ENCODE data around the gene HOGA1.
A peak's percentile ranks its signal among the peaks of the same experiment; 100 is the strongest.

The HOGA1 gene

GRCh38 chr10:97584060-97584797, at the start of gene HOGA1:
Gene HOGA1 (plus strand): TSS chr10:97584389. CDS start chr10:97584704, 315 bp downstream.
- FAIRE-seq (peak; percentile 79), DNase-seq (ENCODE audit: extremely low spot score, insufficient read length, low read depth) (peak; percentile 59)

- FAIRE-seq (peak; percentile 64), DNase-seq (ENCODE audit: extremely low spot score, insufficient read length, low read depth) (peak; percentile 30)
Observed at GRCh38 chr10:97534746-97535367, 49.3 kb upstream of the HOGA1 start.

GRCh38 chr10:97537186-97537869, 46.9 kb upstream of the HOGA1 start:
- FAIRE-seq: no peak
- DNase-seq (ENCODE audit: extremely low spot score, insufficient read length, low read depth): no peak

- DNase-seq (ENCODE audit: extremely low spot score, insufficient read length, low read depth) (no peak), FAIRE-seq (no peak)
Observed at GRCh38 chr10:97538411-97538810, 45.8 kb upstream of the HOGA1 start.

- FAIRE-seq: no peak
- DNase-seq (ENCODE audit: extremely low spot score, insufficient read length, low read depth): no peak
Observed at GRCh38 chr10:97538839-97539238, 45.4 kb upstream of the HOGA1 start.

GRCh38 chr10:97539523-97540200, 44.5 kb upstream of the HOGA1 start:
- DNase-seq (ENCODE audit: extremely low spot score, insufficient read length, low read depth): no peak
- FAIRE-seq: no peak

GRCh38 chr10:97540669-97541500, 43.3 kb upstream of the HOGA1 start:
- no peak for FAIRE-seq

GRCh38 chr10:97542169-97543024, 41.8 kb upstream of the HOGA1 start:
- FAIRE-seq: no peak
- no peak for DNase-seq (ENCODE audit: extremely low spot score, insufficient read length, low read depth)

More at GRCh38 chr10:97540669-97541500, 43.3 kb upstream of the HOGA1 start:
- no peak for DNase-seq (ENCODE audit: extremely low spot score, insufficient read length, low read depth)

GRCh38 chr10:97543025-97543546, 41.1 kb upstream of the HOGA1 start:
- FAIRE-seq: no peak
- DNase-seq (ENCODE audit: extremely low spot score, insufficient read length, low read depth): no peak

- DNase-seq (ENCODE audit: extremely low spot score, insufficient read length, low read depth): no peak
- no peak for FAIRE-seq
Observed at GRCh38 chr10:97546456-97547270, 37.5 kb upstream of the HOGA1 start.

GRCh38 chr10:97547271-97547600, 37.0 kb upstream of the HOGA1 start:
- DNase-seq (ENCODE audit: extremely low spot score, insufficient read length, low read depth): no peak
- no peak for FAIRE-seq

GRCh38 chr10:97547962-97548361, 36.2 kb upstream of the HOGA1 start:
- DNase-seq (ENCODE audit: extremely low spot score, insufficient read length, low read depth): no peak
- no peak for FAIRE-seq

- no peak for DNase-seq (ENCODE audit: extremely low spot score, insufficient read length, low read depth)
- no peak for FAIRE-seq
Observed at GRCh38 chr10:97548828-97549455, 35.2 kb upstream of the HOGA1 start.

GRCh38 chr10:97549587-97550322, 34.4 kb upstream of the HOGA1 start:
- FAIRE-seq: no peak

GRCh38 chr10:97550336-97551149, 33.6 kb upstream of the HOGA1 start:
- FAIRE-seq (no peak), DNase-seq (ENCODE audit: extremely low spot score, insufficient read length, low read depth) (no peak)

More at GRCh38 chr10:97549587-97550322, 34.4 kb upstream of the HOGA1 start:
- no peak for DNase-seq (ENCODE audit: extremely low spot score, insufficient read length, low read depth)

GRCh38 chr10:97551271-97551670, 32.9 kb upstream of the HOGA1 start:
- FAIRE-seq (no peak), DNase-seq (ENCODE audit: extremely low spot score, insufficient read length, low read depth) (no peak)
